Astrocyte of the hippocampus (primary cell): Measurements from ENCODE around the gene KRT15.

Experiments used
- DNase-seq: peaks from one replicate; pipeline ENCODE4 v3.0.0; 2011; ENCODE audit warnings: low read depth, low spot score

Gene KRT15

GRCh38 chr17:41483991-41484826, 34.5 kb downstream of the KRT15 start:
- no peak for DNase-seq

GRCh38 chr17:41483531-41483930, 35.2 kb downstream of the KRT15 start:
- no peak for DNase-seq

- DNase-seq: no peak
Measured at GRCh38 chr17:41481036-41481435, 37.7 kb downstream of the KRT15 start, which contains the start of gene KRT35. Gene KRT35 (minus strand): TSS chr17:41481151. CDS start chr17:41481097, 54 bp downstream.

- DNase-seq: no peak
Measured at GRCh38 chr17:41480581-41480980, 38.1 kb downstream of the KRT15 start.

- DNase-seq: no peak
Measured at GRCh38 chr17:41480136-41480535, 38.6 kb downstream of the KRT15 start.

GRCh38 chr17:41478237-41478636, 40.5 kb downstream of the KRT15 start:
- no peak for DNase-seq

GRCh38 chr17:41476866-41477815, 41.5 kb downstream of the KRT15 start:
- no peak for DNase-seq

GRCh38 chr17:41475421-41475820, 43.3 kb downstream of the KRT15 start:
- DNase-seq: no peak

- no peak for DNase-seq
Measured at GRCh38 chr17:41474863-41475262, 43.8 kb downstream of the KRT15 start.

GRCh38 chr17:41468346-41468745, 50.3 kb downstream of the KRT15 start:
- no peak for DNase-seq

- DNase-seq: no peak
Measured at GRCh38 chr17:41467561-41467960, 51.1 kb downstream of the KRT15 start.

GRCh38 chr17:41466988-41467387, 51.7 kb downstream of the KRT15 start, which contains the start of gene KRT32:
Gene KRT32 (minus strand): TSS chr17:41467386. CDS start chr17:41467325, 61 bp downstream.
- DNase-seq: no peak

- DNase-seq: peak; percentile 98
Measured at GRCh38 chr17:41464682-41465081, 54.0 kb downstream of the KRT15 start.

GRCh38 chr17:41464173-41464572, 54.5 kb downstream of the KRT15 start:
- no peak for DNase-seq

- DNase-seq: no peak
Measured at GRCh38 chr17:41463746-41464145, 54.9 kb downstream of the KRT15 start.
